Uterus (tissue), 2 donors: Measurements from ENCODE around the gene AGPAT4.

Experiments used
- CTCF ChIP-seq, 4 experiments: fragments of 200-600 bp in 2 of 4; fragments of 450-650 bp in 2 of 4; sonication (generic) in 2 of 4; IDR thresholded peaks; one replicate each; pipeline ENCODE4 v1.5.1; 2016 to 2019; ENCODE audit warnings: antibody characterized with exemption in 4 of 4, mild to moderate bottlenecking in 2 of 4, moderate library complexity in 1 of 4
- POLR2A ChIP-seq, 2 donors: fragments of 450-650 bp; IDR thresholded peaks; one replicate each; pipeline ENCODE4 v1.6.1; 2016; ENCODE audit warnings: antibody characterized with exemption in 2 of 2, mild to moderate bottlenecking in 1 of 2, moderate library complexity in 1 of 2

GRCh38 chr6:161161121-161161520 is 112.7 kb downstream of the AGPAT4 start:
- no peak for TF ChIP-seq POLR2A (IDR thresholded peaks at IDR 0.05)
- no peak for TF ChIP-seq CTCF (IDR thresholded peaks at IDR 0.05)
